ENCODE results near the gene TBC1D22A.

Gene TBC1D22A

GRCh38 chr22:47219789-47220188 is 457.3 kb downstream of the TBC1D22A start:
- no peak for DNase-seq (ENCODE audit: low read depth)

DNA sequence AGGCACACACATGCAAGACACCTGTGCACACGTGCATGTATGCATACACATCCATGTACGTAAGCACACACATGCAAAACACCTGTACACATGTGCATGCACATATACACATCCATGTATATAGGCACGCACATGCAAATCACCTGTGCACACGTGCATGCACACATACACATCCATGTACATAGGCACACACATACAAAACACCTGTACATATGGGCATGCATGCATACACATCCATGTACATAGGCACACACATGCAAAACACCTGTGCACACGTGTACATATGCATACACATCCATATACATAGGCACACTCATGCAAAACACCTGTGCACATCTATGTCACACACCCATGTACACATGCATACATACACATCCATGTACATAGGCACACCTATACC is 458.3 kb downstream of the TBC1D22A start:
- DNase-seq (ENCODE audit: low read depth) = no peak

DNA sequence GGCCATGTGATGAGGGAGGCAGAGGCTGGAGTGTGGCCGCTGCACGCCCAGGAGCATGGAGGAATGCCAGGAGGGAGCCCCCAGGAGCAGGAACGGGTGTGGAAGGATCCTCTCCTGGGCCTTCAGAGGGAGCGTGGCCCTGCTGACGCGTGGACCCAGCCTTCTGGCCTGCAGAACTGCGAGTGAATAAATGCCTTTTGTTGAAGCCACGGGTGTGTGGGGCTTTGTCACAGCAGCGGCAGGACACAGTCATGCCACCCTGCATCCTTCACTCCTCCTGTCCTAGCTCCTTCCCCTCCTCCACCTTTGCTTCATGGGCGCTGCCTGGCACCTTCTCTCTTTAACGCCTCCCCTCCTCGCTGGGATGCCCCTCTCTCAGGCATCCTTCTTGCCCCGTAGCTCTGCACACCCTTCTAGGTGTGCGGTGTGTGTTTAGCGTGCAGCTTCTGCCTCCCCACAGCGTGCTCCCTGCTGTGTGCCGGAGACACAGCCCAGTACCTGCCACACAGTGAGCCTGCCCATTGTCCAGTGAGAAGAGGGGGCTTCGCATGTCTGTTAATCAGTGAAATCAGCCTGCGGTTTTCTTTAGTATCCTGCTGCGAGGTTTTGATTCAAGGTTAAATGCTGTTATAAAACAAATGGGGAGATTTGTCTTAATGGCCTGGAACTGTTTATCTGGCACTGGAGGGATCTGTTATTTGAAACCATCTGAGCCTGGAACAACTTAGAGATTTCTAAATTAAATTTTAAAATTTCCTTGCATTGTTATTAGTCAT is 459.6 kb downstream of the TBC1D22A start:
- no peak for DNase-seq (ENCODE audit: low read depth)

Measured in T-helper 22 cell (primary cell).